HG02852 (cell line): ENCODE results near the gene NCDN.

Experiments used
- ATAC-seq: cut with Tn5 transposase; IDR thresholded peaks from one replicate; pipeline ENCODE4 v1.9.1; 2021; ENCODE audit warnings: mild to moderate bottlenecking, moderate library complexity; ENCODE audit not compliant: unreplicated experiment

The NCDN gene

GRCh38 chr1:35554266-35555211 lies 3.1 kb upstream of the NCDN start:
- no peak for ATAC-seq

GRCh38 chr1:35555212-35555584 lies 2.4 kb upstream of the NCDN start:
- no peak for ATAC-seq

- no peak for ATAC-seq
Measured at GRCh38 chr1:35555601-35556477, 1.8 kb upstream of the NCDN start.

- no peak for ATAC-seq
Measured at GRCh38 chr1:35556484-35557117, 998 bp upstream of the NCDN start.

- ATAC-seq, result peak; percentile 79
Measured at GRCh38 chr1:35557118-35557610, 435 bp upstream of the NCDN start, which contains the start of gene KIAA0319L. Gene KIAA0319L (minus strand): TSS chr1:35557403. CDS start chr1:35554491, 2,912 bp downstream.

- no peak for ATAC-seq
Measured at GRCh38 chr1:35558374-35559316, 1.0 kb downstream of the NCDN start.

GRCh38 chr1:35559317-35559944 lies 1.8 kb downstream of the NCDN start:
- no peak for ATAC-seq

GRCh38 chr1:35560256-35561225 lies 2.9 kb downstream of the NCDN start:
- ATAC-seq, result no peak

- no peak for ATAC-seq
Measured at GRCh38 chr1:35561297-35561971, 3.8 kb downstream of the NCDN start.

- ATAC-seq, result no peak
Measured at GRCh38 chr1:35561972-35562680, 4.5 kb downstream of the NCDN start.

GRCh38 chr1:35563166-35563565 lies 5.6 kb downstream of the NCDN start:
- no peak for ATAC-seq

GRCh38 chr1:35564037-35564883 lies 6.7 kb downstream of the NCDN start:
- ATAC-seq, result no peak

- no peak for ATAC-seq
Measured at GRCh38 chr1:35564884-35565741, 7.5 kb downstream of the NCDN start.

GRCh38 chr1:35565742-35566133 lies 8.1 kb downstream of the NCDN start:
- ATAC-seq, result no peak

- ATAC-seq, result no peak
Measured at GRCh38 chr1:35567947-35568558, 10.5 kb downstream of the NCDN start.
